NOMO-1 treated with dmso at 0.1 percent for 144 hours (cell line): Measurements from ENCODE around the gene DUXA.

ENCODE experiments used
- DNase-seq: peaks from one replicate; lab custom pipeline; 2025; ENCODE audit not compliant: unreplicated experiment; lab: John Stamatoyannopoulos, UW

The DUXA gene

GRCh38 chr19:57106722-57107235, 60.5 kb downstream of the DUXA start:
- DNase-seq, result no peak

DNA sequence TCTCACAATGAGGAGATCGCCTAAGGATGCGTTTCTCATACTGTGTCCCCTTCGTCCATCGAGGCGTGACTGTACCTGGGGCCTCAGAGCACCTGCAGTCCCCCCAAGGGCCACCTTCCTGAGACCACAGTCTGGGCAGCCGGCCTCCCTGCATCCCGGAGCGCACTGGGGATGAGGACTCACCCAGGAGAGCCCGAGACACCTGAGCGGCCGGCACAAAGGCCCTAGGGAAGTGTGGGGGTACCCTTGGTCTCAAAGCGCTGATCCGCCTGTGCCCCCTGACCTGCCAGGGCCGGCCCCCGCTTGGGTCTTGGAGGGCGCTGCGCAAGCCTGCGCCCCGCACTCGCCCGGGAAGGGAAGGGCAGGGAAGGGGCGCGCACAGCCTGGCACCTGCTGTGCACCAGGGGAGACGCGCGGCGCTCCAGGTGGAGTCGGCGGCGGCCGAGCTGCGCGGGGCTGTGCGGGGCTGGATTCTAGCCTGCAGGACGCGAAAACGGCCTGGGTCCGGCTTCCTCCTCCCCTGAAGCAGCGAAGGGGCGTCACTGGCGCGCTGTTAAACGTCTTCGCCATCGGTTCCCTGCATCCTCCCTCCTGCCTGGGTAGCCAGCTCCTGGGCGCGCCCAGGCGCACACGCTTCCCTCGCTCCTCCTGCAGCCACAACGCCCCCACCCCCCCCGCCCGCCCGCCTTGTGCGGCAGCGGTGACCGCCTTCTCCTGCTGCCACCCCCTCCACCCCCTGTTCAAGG, 61.1 kb downstream of the DUXA start:
- no peak for DNase-seq
